ENCODE data around the gene COX6A2. TPM values are rescaled to one million over a fixed set of nuclear protein-coding genes. Genes with fewer than 3 reads are reported as not detected.
A peak's percentile ranks its signal among the peaks of the same experiment; 100 is the strongest.

Gene COX6A2
- total RNA-seq, 1 experiment from 2014 or later = not detected

- DNase-seq (ENCODE audit: low spot score) (peak; percentile 37), ATAC-seq (peak; percentile 32)
- Mint-ChIP-seq H3K27ac (no peak overlapping the region), H3K36me3 (no peaks in the 10 kb centered on the region; the same call in 1 of the 2 replicates), H3K27me3 (ENCODE audit: low read depth) (peaks cover 54% of the 10 kb centered on the region), H3K4me1 (0 out of 2 replicates have a peak, but pooled peaks cover 2% of the 10 kb centered on the region), H3K4me3 (peak overlapping the region; percentile 47), H3K9me3 (no peaks in the 10 kb centered on the region)
- ChIA-PET CTCF (interaction anchor here (0.7 to 2.0 kb wide), 3 partner anchors 28 to 225 kb away, joined by 3 to 7 read pairs (median 6); partner anchors contain the start of gene PYCARD), POLR2A (interaction anchor here (0.6 to 0.9 kb wide), 3 partner anchors 15 to 272 kb away, joined by 3 read pairs; partner anchors contain the start of gene ZNF843)
- TF ChIP-seq ZNF219 (CRISPR knock-in tag; IDR thresholded peaks at IDR 0.05; ENCODE audit: borderline replicate concordance) = no peak
- TF ChIP-seq ETV6 (CRISPR knock-in tag; IDR thresholded peaks at IDR 0.05) = no peak
- no peak for TF ChIP-seq ELF4 (CRISPR knock-in tag; IDR thresholded peaks at IDR 0.05; ENCODE audit: low read depth)
- no peak for TF ChIP-seq JAZF1 (CRISPR knock-in tag; IDR thresholded peaks at IDR 0.05)
- no peak for TF ChIP-seq TCF7 (CRISPR knock-in tag; IDR thresholded peaks at IDR 0.05; ENCODE audit: low read depth)
- peak; percentile 37; the same call in 1 of the 2 replicates for TF ChIP-seq E2F1 (CRISPR knock-in tag; IDR thresholded peaks at IDR 0.05)
- TF ChIP-seq PRRX2 (CRISPR knock-in tag; IDR thresholded peaks at IDR 0.05) = no peak
- no peak for TF ChIP-seq ZNF423 (CRISPR knock-in tag; IDR thresholded peaks at IDR 0.05)
- peak; percentile 87; the same call in 1 of the 2 replicates for TF ChIP-seq JUN (CRISPR knock-in tag; IDR thresholded peaks at IDR 0.05)
- TF ChIP-seq SMAD4 (CRISPR knock-in tag; IDR thresholded peaks at IDR 0.05) = no peak
- TF ChIP-seq FOXK1 (CRISPR knock-in tag; IDR thresholded peaks at IDR 0.05) = peak; percentile 23; the same call in 1 of the 2 replicates
- TF ChIP-seq NR1H2 (CRISPR knock-in tag; IDR thresholded peaks at IDR 0.05) = 0 out of 2 replicates have a peak, but pooled peaks have one; percentile 38
- TF ChIP-seq MAX (CRISPR knock-in tag; IDR thresholded peaks at IDR 0.05) = peak; percentile 90; the same call in 1 of the 2 replicates
- TF ChIP-seq NFATC4 (CRISPR knock-in tag; IDR thresholded peaks at IDR 0.05) = no peak
- no peak for TF ChIP-seq CTCF (IDR thresholded peaks at IDR 0.05)
- no peak for TF ChIP-seq EMX1 (CRISPR knock-in tag; IDR thresholded peaks at IDR 0.05)
- TF ChIP-seq NFE2L1 (CRISPR knock-in tag; IDR thresholded peaks at IDR 0.05) = no peak
- TF ChIP-seq USF2 (CRISPR knock-in tag; IDR thresholded peaks at IDR 0.05) = no peak
- TF ChIP-seq GTF2I (CRISPR knock-in tag; conservative IDR thresholded peaks at IDR 0.05) = no peak
- 0 out of 2 replicates have a peak, but pooled peaks have one; percentile 32 for TF ChIP-seq TEAD4 (CRISPR knock-in tag; IDR thresholded peaks at IDR 0.05)
- TF ChIP-seq IRF2 (CRISPR knock-in tag; IDR thresholded peaks at IDR 0.05; ENCODE audit: borderline replicate concordance, low read depth) = no peak
- no peak for TF ChIP-seq PREB (CRISPR knock-in tag; IDR thresholded peaks at IDR 0.05; ENCODE audit: borderline replicate concordance)
- TF ChIP-seq HMGA2 (CRISPR knock-in tag; IDR thresholded peaks at IDR 0.05) = no peak
- TF ChIP-seq USF1 (CRISPR knock-in tag; IDR thresholded peaks at IDR 0.05) = peak; percentile 34; the same call in 1 of the 2 replicates
- TF ChIP-seq ZNF396 (CRISPR knock-in tag; IDR thresholded peaks at IDR 0.05; ENCODE audit: borderline replicate concordance) = no peak
- no peak for TF ChIP-seq ZNF281 (CRISPR knock-in tag; IDR thresholded peaks at IDR 0.05)
- 0 out of 2 replicates have a peak, but pooled peaks have one; percentile 58 for TF ChIP-seq TEAD1 (CRISPR knock-in tag; IDR thresholded peaks at IDR 0.05)
- no peak for TF ChIP-seq NR2C2 (CRISPR knock-in tag; IDR thresholded peaks at IDR 0.05)
These were observed 500 bp downstream of the COX6A2 start for GRCh38 chr16:31427441-31428278.
